PC-3 (cell line): Measurements from ENCODE around the gene RBM20. TPM values are rescaled to one million over a fixed set of nuclear protein-coding genes. Genes with fewer than 3 reads are reported as not detected.

Experiments
- ATAC-seq: fragments of 200-7000 bp; cut with Tn5 transposase; 2 replicates; pipeline ENCODE4 v1.9.1; 2020; ENCODE audit warnings: mild to moderate bottlenecking, moderate library complexity
- BruUV-seq: library from RNA; stranded (reverse); fragments of 400-500 nt; replicated peaks from 2 replicates; lab custom pipeline; 2021; lab: Mats Ljungman, UMichigan
- CTCF ChIA-PET: fragments of 300-600 bp; sonication (Branson Sonifier 250); formaldehyde crosslinking; loops from one replicate; lab custom pipeline; 2022; ENCODE audit warnings: antibody characterized with exemption; lab: Charles Lee
- POLR2A ChIA-PET: fragments of 300-600 bp; sonication (Branson Sonifier 250); formaldehyde crosslinking; loops from one replicate; lab custom pipeline; 2022; ENCODE audit warnings: antibody characterized with exemption; ENCODE audit not compliant: unreplicated experiment; lab: Charles Lee
- DNase-seq: peaks from one replicate; pipeline ENCODE4 v3.0.0-alpha.2; 2015
- H2AFZ ChIP-seq: fragments of 300-600 bp; sonication (generic); 2 replicates; pipeline ENCODE4 v1.6.0; 2016; ENCODE audit warnings: antibody characterized with exemption, low read length
- H3F3A ChIP-seq: fragments of 300-600 bp; sonication (generic); one replicate; pipeline ENCODE4 v1.6.0; 2017; ENCODE audit warnings: antibody characterized with exemption, low read length, control low read depth, mild to moderate bottlenecking; ENCODE audit not compliant: unreplicated experiment
- H3K27ac ChIP-seq: fragments of 300-600 bp; sonication (generic); 2 replicates; pipeline ENCODE4 v1.5.1; 2016; ENCODE audit warnings: mild to moderate bottlenecking, low read length
- H3K27me3 ChIP-seq: fragments of 300-600 bp; sonication (generic); 2 replicates; pipeline ENCODE4 v1.6.1; 2016; ENCODE audit warnings: low read length, mixed read lengths
- H3K36me3 ChIP-seq: fragments of 300-600 bp; sonication (generic); 2 replicates; pipeline ENCODE4 v1.6.1; 2016; ENCODE audit warnings: low read depth, mixed run types, low read length, mixed read lengths
- H3K4me1 ChIP-seq: fragments of 300-600 bp; sonication (generic); 2 replicates; pipeline ENCODE4 v1.5.1; 2016; ENCODE audit warnings: low read length; ENCODE audit not compliant: insufficient read depth
- H3K4me2 ChIP-seq: fragments of 300-600 bp; sonication (generic); 2 replicates; pipeline ENCODE4 v1.6.0; 2016; ENCODE audit warnings: low read length
- H3K4me3 ChIP-seq: fragments of 300-600 bp; sonication (generic); 2 replicates; pipeline ENCODE4 v1.5.1; 2016; ENCODE audit warnings: mild to moderate bottlenecking, low read length, mixed read lengths
- H3K79me2 ChIP-seq: fragments of 300-600 bp; sonication (generic); 2 replicates; pipeline ENCODE4 v1.6.1; 2017; ENCODE audit warnings: low read length, mixed read lengths
- H3K9ac ChIP-seq: fragments of 300-600 bp; sonication (generic); 2 replicates; pipeline ENCODE4 v1.6.0; 2016; ENCODE audit warnings: mild to moderate bottlenecking, low read length
- H3K9me2 ChIP-seq: fragments of 300-600 bp; sonication (generic); replicated peaks from 2 replicates; pipeline ENCODE4 v1.6.1; 2016; ENCODE audit warnings: mixed run types, low read length, mixed read lengths
- H3K9me3 ChIP-seq: fragments of 300-600 bp; sonication (generic); 2 replicates; pipeline ENCODE4 v1.6.1; 2016; ENCODE audit warnings: low read length, mixed read lengths
- H4K20me1 ChIP-seq: fragments of 300-600 bp; sonication (generic); 2 replicates; pipeline ENCODE4 v1.6.1; 2016; ENCODE audit warnings: low read length, mixed read lengths
- EZH2 ChIP-seq: fragments of 300-600 bp; sonication (generic); IDR thresholded peaks from one replicate; pipeline ENCODE4 v1.6.1; 2017; ENCODE audit warnings: antibody characterized with exemption, mild to moderate bottlenecking, low read length; ENCODE audit not compliant: unreplicated experiment
- EZH2phosphoT487 ChIP-seq: fragments of 300-600 bp; sonication (generic); IDR thresholded peaks from 2 replicates; pipeline ENCODE4 v1.6.1; 2018; ENCODE audit warnings: mild to moderate bottlenecking, antibody characterized with exemption, low read length, borderline replicate concordance
- intact Hi-C: fragments of 100-400 bp; cut with micrococcal nuclease; formaldehyde crosslinking; loops from 2 replicates; pipeline ENCODE4 v1.9.0; 2023
- total RNA-seq: library from RNA; depleted of rRNA; stranded (reverse); fragments of >200 nt; gene quantifications from 2 replicates; pipeline ENCODE4 v1.2.3, GENCODE V29; 2014
- TF ChIP-seq, protein P1 (sequence below): fragments of 300-600 bp; sonication (generic); conservative IDR thresholded peaks from 2 replicates; pipeline ENCODE4 v1.5.1; 2017; ENCODE audit warnings: antibody characterized with exemption, low read depth, mild to moderate bottlenecking, low read length

The RBM20 gene
- total RNA-seq, 1 experiment from 2014 or later: 0.40 TPM

DNA sequence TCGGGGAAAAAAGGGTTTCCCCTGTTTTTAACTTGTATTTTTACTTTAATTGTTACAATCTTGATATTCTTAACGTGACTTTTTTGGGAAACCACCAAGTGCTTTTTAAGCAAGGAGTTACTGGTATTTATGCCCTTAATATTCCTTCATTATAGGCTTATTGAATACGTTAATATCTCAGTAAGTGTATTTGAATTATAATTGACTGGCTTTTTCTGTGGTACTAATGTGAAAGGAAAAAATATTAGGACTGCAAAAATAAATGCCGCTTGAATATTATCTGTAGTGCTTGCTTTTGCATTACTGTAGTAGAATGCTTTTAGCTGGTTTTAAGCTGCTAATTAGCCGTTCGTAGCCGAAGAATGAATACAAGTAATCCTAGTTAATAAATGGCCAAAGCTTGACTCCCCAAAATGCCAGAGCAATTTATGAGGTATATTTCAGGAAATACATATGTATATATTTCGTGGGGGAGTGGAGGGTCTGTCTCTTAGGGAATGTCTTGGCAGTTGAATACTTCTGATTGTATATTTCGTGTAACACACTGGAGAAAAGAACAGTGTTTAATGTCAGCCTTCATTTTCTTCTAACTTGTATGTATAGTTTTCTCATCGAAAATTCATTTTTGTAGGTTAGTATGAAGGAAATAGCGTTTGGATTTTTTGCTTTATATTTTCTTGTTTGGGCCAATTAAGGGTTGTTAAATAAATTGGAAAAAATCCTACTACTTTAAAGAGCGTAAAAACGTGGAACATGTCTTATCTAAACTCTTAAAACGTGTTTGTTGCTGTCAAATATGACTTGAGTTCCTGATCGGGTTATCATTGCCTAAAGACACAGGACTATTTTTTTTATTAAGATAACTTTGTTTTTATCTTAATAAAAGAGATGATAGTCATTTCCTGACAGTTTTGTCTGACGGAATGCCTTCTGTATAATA is 229.1 kb downstream of the RBM20 start:
- CTCF ChIA-PET: no interaction called here
- DNase-seq (no peak), ATAC-seq (no peak)
- peak overlapping the region; percentile 82 for H2AFZ ChIP-seq
- intact Hi-C loops: loop anchor here (5.0 kb wide), 1 partner anchor 126 kb away; no protein-coding TSS in a partner anchor
- peak overlapping the region; percentile 80 for H3K9ac ChIP-seq
- no peaks in the 10 kb centered on the region for H3K27me3 ChIP-seq
- H3K4me3 ChIP-seq: peak overlapping the region; percentile 86
- POLR2A ChIA-PET: no interaction called here
- TF ChIP-seq EZH2 (no peak), EZH2phosphoT487 (no peak)
- TF ChIP-seq, protein P1, sequence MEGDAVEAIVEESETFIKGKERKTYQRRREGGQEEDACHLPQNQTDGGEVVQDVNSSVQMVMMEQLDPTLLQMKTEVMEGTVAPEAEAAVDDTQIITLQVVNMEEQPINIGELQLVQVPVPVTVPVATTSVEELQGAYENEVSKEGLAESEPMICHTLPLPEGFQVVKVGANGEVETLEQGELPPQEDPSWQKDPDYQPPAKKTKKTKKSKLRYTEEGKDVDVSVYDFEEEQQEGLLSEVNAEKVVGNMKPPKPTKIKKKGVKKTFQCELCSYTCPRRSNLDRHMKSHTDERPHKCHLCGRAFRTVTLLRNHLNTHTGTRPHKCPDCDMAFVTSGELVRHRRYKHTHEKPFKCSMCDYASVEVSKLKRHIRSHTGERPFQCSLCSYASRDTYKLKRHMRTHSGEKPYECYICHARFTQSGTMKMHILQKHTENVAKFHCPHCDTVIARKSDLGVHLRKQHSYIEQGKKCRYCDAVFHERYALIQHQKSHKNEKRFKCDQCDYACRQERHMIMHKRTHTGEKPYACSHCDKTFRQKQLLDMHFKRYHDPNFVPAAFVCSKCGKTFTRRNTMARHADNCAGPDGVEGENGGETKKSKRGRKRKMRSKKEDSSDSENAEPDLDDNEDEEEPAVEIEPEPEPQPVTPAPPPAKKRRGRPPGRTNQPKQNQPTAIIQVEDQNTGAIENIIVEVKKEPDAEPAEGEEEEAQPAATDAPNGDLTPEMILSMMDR: no peak
- no peaks in the 10 kb centered on the region for H4K20me1 ChIP-seq
- BruUV-seq: TSS peak; percentile 60
- peaks cover 24% of the 10 kb centered on the region for H3K79me2 ChIP-seq
- no peaks in the 10 kb centered on the region for H3F3A ChIP-seq
- H3K36me3 ChIP-seq: no peaks in the 10 kb centered on the region
- H3K9me3 ChIP-seq: no peaks in the 10 kb centered on the region
- H3K4me1 ChIP-seq: peaks cover 16% of the 10 kb centered on the region
- H3K9me2 ChIP-seq: no peaks in the 10 kb centered on the region
- peak overlapping the region; percentile 46 for H3K27ac ChIP-seq
- peak overlapping the region; percentile 99 for H3K4me2 ChIP-seq

DNA sequence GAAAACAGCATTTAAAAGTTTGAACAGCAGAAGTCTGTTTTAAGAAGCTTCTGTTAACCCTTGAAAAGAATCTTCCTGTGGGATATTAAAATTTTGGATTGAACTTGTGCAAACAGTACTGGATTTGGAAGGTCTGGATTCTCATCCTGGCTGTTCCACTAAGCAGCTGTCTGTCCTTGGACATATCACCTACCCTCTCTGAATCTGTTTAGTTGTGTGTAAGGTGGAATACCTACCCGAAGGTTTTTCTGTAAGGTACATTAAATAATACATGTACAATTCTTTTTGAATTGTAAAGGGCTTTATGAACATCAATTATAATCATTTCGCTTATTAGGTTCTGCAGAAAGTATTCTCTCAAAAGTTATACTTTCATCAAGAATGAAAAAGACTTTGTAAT is 229.8 kb downstream of the RBM20 start:
- CTCF ChIA-PET: no interaction called here
- no TSS peak for BruUV-seq
- Histone ChIP-seq H3K79me2 (peaks cover 24% of the 10 kb centered on the region), H4K20me1 (no peaks in the 10 kb centered on the region), H3K36me3 (no peaks in the 10 kb centered on the region), H3K4me3 (peak overlapping the region; percentile 86), H3K9me2 (no peaks in the 10 kb centered on the region), H2AFZ (no peak overlapping the region), H3K9me3 (no peaks in the 10 kb centered on the region), H3K4me1 (peaks cover 16% of the 10 kb centered on the region), H3K27ac (no peak overlapping the region), H3K27me3 (no peaks in the 10 kb centered on the region), H3K4me2 (peak overlapping the region; percentile 99), H3K9ac (peak overlapping the region; percentile 80), H3F3A (no peaks in the 10 kb centered on the region)
- ATAC-seq (no peak), DNase-seq (no peak)
- POLR2A ChIA-PET: no interaction called here
- intact Hi-C loops: loop anchor here (5.0 kb wide), 1 partner anchor 127 kb away; no protein-coding TSS in a partner anchor
- TF ChIP-seq, protein P1: no peak
- TF ChIP-seq EZH2phosphoT487: no peak
- no peak for TF ChIP-seq EZH2

GRCh38 chr10:110876000-110876399 is 231.9 kb downstream of the RBM20 start:
- BruUV-seq: no TSS peak
- H4K20me1 ChIP-seq: no peaks in the 10 kb centered on the region
- no peaks in the 10 kb centered on the region for H3K36me3 ChIP-seq
- peaks cover 15% of the 10 kb centered on the region for H3K4me1 ChIP-seq
- DNase-seq: no peak
- H3K4me3 ChIP-seq: no peak overlapping the region
- POLR2A ChIA-PET: no interaction called here
- H3K9me2 ChIP-seq: no peaks in the 10 kb centered on the region
- H3K9me3 ChIP-seq: no peaks in the 10 kb centered on the region
- H3K79me2 ChIP-seq: peaks cover 24% of the 10 kb centered on the region
- no peak overlapping the region for H3K9ac ChIP-seq
- TF ChIP-seq EZH2 (no peak), EZH2phosphoT487 (no peak)
- TF ChIP-seq, protein P1: no peak
- H2AFZ ChIP-seq: no peak overlapping the region
- H3K27ac ChIP-seq: no peak overlapping the region
- no peak overlapping the region for H3K4me2 ChIP-seq
- no peak for ATAC-seq
- intact Hi-C loops: no loop called here
- CTCF ChIA-PET: no interaction called here
- H3F3A ChIP-seq: no peaks in the 10 kb centered on the region
- no peaks in the 10 kb centered on the region for H3K27me3 ChIP-seq
